Spleen (tissue), 7 donors: ENCODE data around the gene SPTLC3.

Experiments used
- POLR2A ChIP-seq, 3 donors: fragments of 450-650 bp; IDR thresholded peaks; one replicate each; pipeline ENCODE4 v1.5.1; 2017; ENCODE audit warnings: antibody characterized with exemption in 3 of 3, mild to moderate bottlenecking in 1 of 3
- TF ChIP-seq, protein P1 (sequence below), 11 experiments: fragments of 200-600 bp in 7 of 11; fragments of 450-650 bp in 4 of 11; sonication (generic) in 4 of 11; IDR thresholded peaks in 8 of 11; conservative IDR thresholded peaks in 3 of 11; 1 replicate in 7 of 11; 2 replicates in 4 of 11; pipeline versions ENCODE4 v1.4.0 to v1.8.0; 2016 to 2021; ENCODE audit warnings: antibody characterized with exemption in 11 of 11, inconsistent platforms in 4 of 11, mild to moderate bottlenecking in 1 of 11
- donor health status: DM: no; HTN: no; CAD: no; lungs with moderate emphysema.
- donor health status: DM: no; HTN: no; CAD: no.
- donor health status: DM: no; HTN: no; CAD: no.

DNA sequence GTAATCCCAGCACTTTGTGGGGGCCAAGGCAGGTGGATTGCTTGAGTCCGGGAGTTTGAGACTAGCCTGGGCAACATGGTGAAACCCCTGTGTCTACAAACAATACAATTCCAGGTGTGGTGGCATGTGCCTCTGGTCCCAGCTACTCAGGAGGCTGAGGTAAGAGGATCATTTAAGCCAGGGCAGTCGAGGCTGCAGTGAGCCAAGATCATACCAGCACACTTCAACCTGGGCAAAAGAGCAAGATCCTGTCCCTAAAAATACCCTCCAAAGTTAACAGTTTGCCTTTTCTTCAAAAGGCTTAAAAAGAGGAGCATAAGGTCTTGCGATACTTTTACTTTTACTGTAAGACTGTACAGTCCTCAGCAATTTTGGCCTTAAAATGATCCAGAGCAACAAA lies 10.7 kb upstream of the SPTLC3 start:
- TF ChIP-seq, protein P1, sequence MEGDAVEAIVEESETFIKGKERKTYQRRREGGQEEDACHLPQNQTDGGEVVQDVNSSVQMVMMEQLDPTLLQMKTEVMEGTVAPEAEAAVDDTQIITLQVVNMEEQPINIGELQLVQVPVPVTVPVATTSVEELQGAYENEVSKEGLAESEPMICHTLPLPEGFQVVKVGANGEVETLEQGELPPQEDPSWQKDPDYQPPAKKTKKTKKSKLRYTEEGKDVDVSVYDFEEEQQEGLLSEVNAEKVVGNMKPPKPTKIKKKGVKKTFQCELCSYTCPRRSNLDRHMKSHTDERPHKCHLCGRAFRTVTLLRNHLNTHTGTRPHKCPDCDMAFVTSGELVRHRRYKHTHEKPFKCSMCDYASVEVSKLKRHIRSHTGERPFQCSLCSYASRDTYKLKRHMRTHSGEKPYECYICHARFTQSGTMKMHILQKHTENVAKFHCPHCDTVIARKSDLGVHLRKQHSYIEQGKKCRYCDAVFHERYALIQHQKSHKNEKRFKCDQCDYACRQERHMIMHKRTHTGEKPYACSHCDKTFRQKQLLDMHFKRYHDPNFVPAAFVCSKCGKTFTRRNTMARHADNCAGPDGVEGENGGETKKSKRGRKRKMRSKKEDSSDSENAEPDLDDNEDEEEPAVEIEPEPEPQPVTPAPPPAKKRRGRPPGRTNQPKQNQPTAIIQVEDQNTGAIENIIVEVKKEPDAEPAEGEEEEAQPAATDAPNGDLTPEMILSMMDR (IDR thresholded peaks at IDR 0.05 in 8 of 11, conservative IDR thresholded peaks at IDR 0.05 in 3 of 11) = no peak
- TF ChIP-seq POLR2A (IDR thresholded peaks at IDR 0.05) = no peak
